MCF 10A (cell line): Measurements from ENCODE around the gene L1TD1. TPM values are rescaled to one million over a fixed set of nuclear protein-coding genes. Genes with fewer than 3 reads are reported as not detected.

Source experiments
- BruUV-seq: library from RNA; stranded (reverse); fragments of 400-500 nt; replicated peaks from 2 replicates; lab custom pipeline; 2021; lab: Mats Ljungman, UMichigan
- CTCF ChIA-PET: fragments of 300-600 bp; sonication (Branson Sonifier 250); formaldehyde crosslinking; extraction: SDS; loops from one replicate; lab custom pipeline; 2021; ENCODE audit warnings: antibody characterized with exemption, inconsistent platforms; lab: Yijun Ruan, JAX
- POLR2A ChIA-PET: fragments of 300-600, 350-650 bp; sonication (Branson Sonifier 250); formaldehyde crosslinking; extraction: SDS; loops from one replicate; lab custom pipeline; 2020; ENCODE audit warnings: antibody characterized with exemption, inconsistent platforms; lab: Yijun Ruan, JAX
- DNase-seq: peaks from one replicate; pipeline ENCODE4 v3.0.0-alpha.2; 2018; ENCODE audit not compliant: unreplicated experiment
- H3K27ac Mint-ChIP-seq: one replicate; pipeline ENCODE4 v1.8.0; 2022; ENCODE audit warnings: mild to moderate bottlenecking, low read depth, mixed read lengths; ENCODE audit not compliant: unreplicated experiment
- H3K27me3 Mint-ChIP-seq: one replicate; pipeline ENCODE4 v1.8.0; 2022; ENCODE audit warnings: mixed read lengths; ENCODE audit not compliant: insufficient read depth, unreplicated experiment
- H3K36me3 Mint-ChIP-seq: one replicate; pipeline ENCODE4 v1.8.0; 2022; ENCODE audit warnings: mild to moderate bottlenecking, moderate library complexity, mixed read lengths; ENCODE audit not compliant: insufficient read depth, unreplicated experiment
- H3K4me1 Mint-ChIP-seq: one replicate; pipeline ENCODE4 v1.8.0; 2022; ENCODE audit warnings: mixed read lengths; ENCODE audit not compliant: insufficient read depth, unreplicated experiment
- H3K4me3 Mint-ChIP-seq: one replicate; pipeline ENCODE4 v1.8.0; 2022; ENCODE audit warnings: mild to moderate bottlenecking, moderate library complexity, mixed read lengths; ENCODE audit not compliant: unreplicated experiment
- H3K9me3 Mint-ChIP-seq: one replicate; pipeline ENCODE4 v1.8.0; 2022; ENCODE audit warnings: mixed read lengths; ENCODE audit not compliant: unreplicated experiment
- CTCF ChIP-seq: fragments of 200-600 bp; IDR thresholded peaks from one replicate; pipeline ENCODE4 v1.8.0; 2022; ENCODE audit warnings: antibody characterized with exemption, mild to moderate bottlenecking; ENCODE audit not compliant: unreplicated experiment
- intact Hi-C: fragments of 100-400 bp; cut with micrococcal nuclease; formaldehyde crosslinking; loops from 2 replicates; pipeline ENCODE4 v1.14.1; 2022
- total RNA-seq: library from RNA; stranded (reverse); gene quantifications from 2 replicates; pipeline ENCODE4 v1.2.3, GENCODE V29; 2022

L1TD1 gene
- total RNA-seq, 1 experiment from 2014 or later, result not detected

GRCh38 chr1:62228883-62229187, 34.2 kb downstream of the L1TD1 start:
- no peak for TF ChIP-seq CTCF
- ChIA-PET POLR2A (no interaction called here), CTCF (interaction anchor here (0.6 to 4.5 kb wide), 2 partner anchors 53 to 221 kb away, joined by 3 to 21 read pairs; no protein-coding TSS in a partner anchor)
- Mint-ChIP-seq H3K9me3 (no peaks in the 10 kb centered on the region), H3K27ac (no peak overlapping the region), H3K36me3 (no peaks in the 10 kb centered on the region), H3K27me3 (no peaks in the 10 kb centered on the region), H3K4me3 (no peak overlapping the region), H3K4me1 (peaks cover 27% of the 10 kb centered on the region)
- intact Hi-C loops, result no loop called here
- DNase-seq, result peak; percentile 17
- no TSS peak for BruUV-seq

- H3K27ac Mint-ChIP-seq, result no peak overlapping the region
- H3K4me1 Mint-ChIP-seq, result peaks cover 33% of the 10 kb centered on the region
- peak; percentile 62 for DNase-seq
- no TSS peak for BruUV-seq
- intact Hi-C loops, result no loop called here
- ChIA-PET CTCF (interaction anchor here (0.6 to 4.5 kb wide), 4 partner anchors 54 to 221 kb away, joined by 3 to 21 read pairs (median 4); no protein-coding TSS in a partner anchor), POLR2A (interaction anchor here (0.6 to 0.7 kb wide), 3 partner anchors 23 to 95 kb away, joined by 3 read pairs; no protein-coding TSS in a partner anchor)
- H3K4me3 Mint-ChIP-seq, result no peak overlapping the region
- no peaks in the 10 kb centered on the region for H3K9me3 Mint-ChIP-seq
- H3K36me3 Mint-ChIP-seq, result no peaks in the 10 kb centered on the region
- no peak for TF ChIP-seq CTCF
- H3K27me3 Mint-ChIP-seq, result no peaks in the 10 kb centered on the region
Observed at GRCh38 chr1:62229468-62229867, 34.8 kb downstream of the L1TD1 start.

- H3K4me1 Mint-ChIP-seq, result peaks cover 38% of the 10 kb centered on the region
- H3K36me3 Mint-ChIP-seq, result no peaks in the 10 kb centered on the region
- no peak overlapping the region for H3K27ac Mint-ChIP-seq
- ChIA-PET CTCF (interaction anchor here (0.6 to 4.5 kb wide), 4 partner anchors 27 to 177 kb away, joined by 3 to 21 read pairs (median 4); no protein-coding TSS in a partner anchor), POLR2A (interaction anchor here (0.6 to 1.3 kb wide), 4 partner anchors 23 to 155 kb away, joined by 3 to 4 read pairs (median 3); no protein-coding TSS in a partner anchor)
- H3K4me3 Mint-ChIP-seq, result no peak overlapping the region
- H3K27me3 Mint-ChIP-seq, result no peaks in the 10 kb centered on the region
- BruUV-seq, result no TSS peak
- intact Hi-C loops, result loop anchor here (2.0 kb wide), 1 partner anchor 95 kb away; no protein-coding TSS in a partner anchor
- peak; percentile 60 for DNase-seq
- no peak for TF ChIP-seq CTCF
- H3K9me3 Mint-ChIP-seq, result no peaks in the 10 kb centered on the region
Observed at GRCh38 chr1:62229932-62230331, 35.3 kb downstream of the L1TD1 start.

GRCh38 chr1:62230718-62231117, 36.1 kb downstream of the L1TD1 start:
- Mint-ChIP-seq H3K27ac (peak overlapping the region; percentile 43), H3K9me3 (no peaks in the 10 kb centered on the region), H3K4me3 (peak overlapping the region; percentile 6), H3K36me3 (no peaks in the 10 kb centered on the region), H3K4me1 (peaks cover 40% of the 10 kb centered on the region), H3K27me3 (no peaks in the 10 kb centered on the region)
- intact Hi-C loops, result loop anchor here (2.0 kb wide), 1 partner anchor 94 kb away; no protein-coding TSS in a partner anchor
- DNase-seq, result peak; percentile 97
- CTCF ChIA-PET, result interaction anchor here (0.6 to 0.7 kb wide), 2 partner anchors 55 to 159 kb away, joined by 3 to 4 read pairs; no protein-coding TSS in a partner anchor
- no TSS peak for BruUV-seq
- POLR2A ChIA-PET, result interaction anchor here (0.7 to 2.0 kb wide), 7 partner anchors 17 to 205 kb away, joined by 3 to 9 read pairs (median 4); partner anchors contain the start of gene USP1
- no peak for TF ChIP-seq CTCF
